Sigmoid colon (tissue), 7 donors: Measurements from ENCODE around the gene NDC80. TPM values are rescaled to one million over a fixed set of nuclear protein-coding genes. Genes with fewer than 3 reads are reported as not detected.

Source experiments
- DNase-seq: peaks from one replicate; pipeline ENCODE4 v3.0.0-alpha.2; 2019
- H3K27ac ChIP-seq, 4 donors: fragments of 200-600 bp; sonication (generic); one replicate each; pipeline ENCODE4 v1.5.1; 2016 to 2019; ENCODE audit warnings: mild to moderate bottlenecking in 1 of 4
- H3K27me3 ChIP-seq, 3 donors: fragments of 200-600 bp; sonication (generic); one replicate each; pipeline ENCODE4 v1.5.1; 2019; ENCODE audit warnings: mild to moderate bottlenecking in 1 of 3
- H3K36me3 ChIP-seq, 4 donors: fragments of 200-600 bp; sonication (generic); one replicate each; pipeline ENCODE4 v1.5.1; 2016 to 2019
- H3K4me1 ChIP-seq, 4 donors: fragments of 200-600 bp; sonication (generic); one replicate each; pipeline ENCODE4 v1.5.1; 2017 to 2019
- H3K4me3 ChIP-seq, 4 donors: fragments of 200-600 bp; sonication (generic); one replicate each; pipeline ENCODE4 v1.5.1; 2017 to 2019; ENCODE audit warnings: mild to moderate bottlenecking in 2 of 4, moderate library complexity in 1 of 4
- H3K9me3 ChIP-seq, 4 donors: fragments of 200-600 bp in 3 of 4; sonication (generic) in 3 of 4; one replicate each; pipeline versions ENCODE4 v1.5.1 to v1.6.1; 2013 to 2019
- EP300 ChIP-seq, 4 donors: sonication (generic); formaldehyde crosslinking; IDR thresholded peaks; one replicate each; pipeline ENCODE4 v1.6.1; 2017; ENCODE audit warnings: antibody characterized with exemption in 4 of 4
- POLR2A ChIP-seq, 2 donors: fragments of 450-650 bp; IDR thresholded peaks; one replicate each; pipeline ENCODE4 v1.6.1; 2016; ENCODE audit warnings: antibody characterized with exemption in 2 of 2, mild to moderate bottlenecking in 2 of 2, moderate library complexity in 2 of 2
- POLR2AphosphoS5 ChIP-seq, 4 donors: sonication (generic); formaldehyde crosslinking; IDR thresholded peaks; one replicate each; pipeline ENCODE4 v1.6.1; 2017; ENCODE audit warnings: antibody characterized with exemption in 4 of 4
- WGBS, 2 donors: extraction: QIAGEN DNeasy Blood & Tissue Kit; methylation state at CpG; one replicate each; pipeline ENCODE4 v1.1.7; 2013; 5-methylcytosine and 5-hydroxymethylcytosine counted together
- intact Hi-C: fragments of 100-400 bp; cut with DNase I; formaldehyde crosslinking; loops from one replicate; pipeline ENCODE4 v1.15.1; 2023
- polyA plus RNA-seq, 3 donors: library from polyadenylated mRNA; stranded (reverse); fragments of 200-250 nt; gene quantifications; one replicate each; pipeline ENCODE4 v1.2.3, GENCODE V29; 2013
- small RNA-seq, 3 donors: library from RNA; depleted of rRNA; stranded (forward); fragments of <200 nt; gene quantifications; one replicate each; pipeline ENCODE3, GENCODE V24; 2016
- total RNA-seq, 4 donors: library from RNA; depleted of rRNA; stranded (reverse); fragments of >200 nt; gene quantifications; one replicate each; pipeline ENCODE4 v1.1.0, GENCODE V29; 2016
- TF ChIP-seq, protein P1 (sequence below), 4 experiments: fragments of 450-650 bp in 3 of 4; fragments of 200-600 bp in 1 of 4; IDR thresholded peaks; one replicate each; pipeline ENCODE4 v1.5.1; 2016 to 2019; ENCODE audit warnings: antibody characterized with exemption in 4 of 4, mild to moderate bottlenecking in 3 of 4, moderate library complexity in 2 of 4
- donor health status: healthy with polysubstance abuse.
- donor health status: Bipolar disorder and iron deficiency.
- donor health status: healthy.

NDC80 gene
- total and polyA plus RNA-seq, 7 donors = 0.36 to 12.6 (median 1.2) TPM; not detected in 2

DNA sequence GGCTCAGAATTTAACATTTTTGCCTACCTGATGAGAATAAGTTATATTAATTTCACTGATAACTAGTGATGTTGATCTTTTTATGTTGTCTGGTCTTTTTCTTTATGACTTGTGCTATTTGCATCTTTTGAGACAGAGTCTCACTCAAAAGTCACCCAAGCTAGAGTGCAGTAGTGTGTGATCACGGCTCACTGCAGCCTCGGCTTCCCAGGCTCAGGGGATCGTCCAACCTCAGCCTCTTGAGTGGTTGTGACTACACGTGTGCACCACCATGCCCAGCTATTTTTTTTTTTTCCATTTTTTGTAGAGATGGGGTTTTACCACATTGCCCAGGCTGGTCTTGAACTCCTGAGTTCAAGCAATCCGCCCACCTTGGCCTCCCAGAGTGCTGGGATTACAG lies 91.6 kb downstream of the NDC80 start:
- no peaks in the 10 kb centered on the region for H3K9me3 ChIP-seq
- TF ChIP-seq POLR2AphosphoS5 (IDR thresholded peaks at IDR 0.05) (no peak), EP300 (IDR thresholded peaks at IDR 0.05) (no peak), POLR2A (IDR thresholded peaks at IDR 0.05) (no peak)
- TF ChIP-seq, protein P1, sequence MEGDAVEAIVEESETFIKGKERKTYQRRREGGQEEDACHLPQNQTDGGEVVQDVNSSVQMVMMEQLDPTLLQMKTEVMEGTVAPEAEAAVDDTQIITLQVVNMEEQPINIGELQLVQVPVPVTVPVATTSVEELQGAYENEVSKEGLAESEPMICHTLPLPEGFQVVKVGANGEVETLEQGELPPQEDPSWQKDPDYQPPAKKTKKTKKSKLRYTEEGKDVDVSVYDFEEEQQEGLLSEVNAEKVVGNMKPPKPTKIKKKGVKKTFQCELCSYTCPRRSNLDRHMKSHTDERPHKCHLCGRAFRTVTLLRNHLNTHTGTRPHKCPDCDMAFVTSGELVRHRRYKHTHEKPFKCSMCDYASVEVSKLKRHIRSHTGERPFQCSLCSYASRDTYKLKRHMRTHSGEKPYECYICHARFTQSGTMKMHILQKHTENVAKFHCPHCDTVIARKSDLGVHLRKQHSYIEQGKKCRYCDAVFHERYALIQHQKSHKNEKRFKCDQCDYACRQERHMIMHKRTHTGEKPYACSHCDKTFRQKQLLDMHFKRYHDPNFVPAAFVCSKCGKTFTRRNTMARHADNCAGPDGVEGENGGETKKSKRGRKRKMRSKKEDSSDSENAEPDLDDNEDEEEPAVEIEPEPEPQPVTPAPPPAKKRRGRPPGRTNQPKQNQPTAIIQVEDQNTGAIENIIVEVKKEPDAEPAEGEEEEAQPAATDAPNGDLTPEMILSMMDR (IDR thresholded peaks at IDR 0.05) = no peak
- H3K4me1 ChIP-seq = peaks cover 0 to 37% (median 31%) of the 10 kb centered on the region in 4 donors
- H3K36me3 ChIP-seq = peaks cover 0 to 13% (median 12%) of the 10 kb centered on the region in 4 donors
- intact Hi-C loops = no loop called here
- no peak overlapping the region for H3K27ac ChIP-seq
- no peak for DNase-seq
- no peaks in the 10 kb centered on the region for H3K27me3 ChIP-seq
- 69 to 85% methylated on average over 5 of the region's 5 CpGs for WGBS, 2 donors
- no peak overlapping the region for H3K4me3 ChIP-seq

Small RNA genes within 50 kb of the gene (small RNA-seq; reads per million reads assigned to genes)
- gene RF00019 (0 reads per million in 3 donors), gene RF01233 (0 reads per million in 3 donors), gene RNU6-340P (0 reads per million in 3 donors)

Other genes with a start within 250 kb of the NDC80 start
- 1 to 10 TPM; 5.4 to 8.9 (median 6.7) TPM for gene METTL4, start 52 bp upstream of the NDC80 start, total RNA-seq
- gene METTL4, start 52 bp upstream of the NDC80 start, polyA plus RNA-seq = 1 to 10 TPM; 4.2 to 9.6 (median 5.8) TPM
- gene SMCHD1, start 84.2 kb downstream of the NDC80 start, total RNA-seq = 100 to 1,000 TPM in 1 of 4 donors, 10 to 100 TPM in 3; 69.9 to 101 (median 82.4) TPM
- gene SMCHD1, start 84.2 kb downstream of the NDC80 start, polyA plus RNA-seq = 10 to 100 TPM; 14.8 to 24.9 (median 21.0) TPM